Hepatocyte (in vitro differentiated cells): ENCODE measurements around the gene ZNF385B.

Experiments
- CTCF ChIP-seq: fragments of 200-600 bp; sonication (generic); IDR thresholded peaks from 2 replicates; pipeline ENCODE4 v1.5.1; 2016; ENCODE audit warnings: antibody characterized with exemption, mild to moderate bottlenecking; ENCODE audit not compliant: poor library complexity
- EZH2 ChIP-seq: fragments of 200-600 bp; sonication (generic); IDR thresholded peaks from 2 replicates; pipeline ENCODE4 v1.6.1; 2016; ENCODE audit warnings: antibody characterized with exemption, mild to moderate bottlenecking, borderline replicate concordance

GRCh38 chr2:179541586-179541985 is 319.8 kb downstream of the ZNF385B start:
- no peak for TF ChIP-seq CTCF
- TF ChIP-seq EZH2 = no peak
